MM.1S (cell line): ENCODE measurements around the gene ZNF740.

Experiments
- CTCF ChIP-seq: fragments of 300-600 bp; sonication (generic); IDR thresholded peaks from 2 replicates; pipeline ENCODE4 v1.5.1; 2016; ENCODE audit warnings: antibody characterized with exemption, low read length, mixed read lengths
- EZH2 ChIP-seq: fragments of 300-600 bp; sonication (generic); optimal IDR thresholded peaks from 2 replicates; pipeline ENCODE3; 2017; ENCODE audit warnings: low read depth, mild to moderate bottlenecking, antibody characterized with exemption, low read length, mixed read lengths
- EZH2phosphoT487 ChIP-seq: fragments of 300-600 bp; sonication (generic); IDR thresholded peaks from 2 replicates; pipeline ENCODE4 v1.6.1; 2018; ENCODE audit warnings: antibody characterized with exemption, low read length

GRCh38 chr12:53174881-53175491 lies 5.5 kb upstream of the ZNF740 start:
- TF ChIP-seq CTCF = peak; percentile 47
- no peak for TF ChIP-seq EZH2
- no peak for TF ChIP-seq EZH2phosphoT487
